CD4-positive, alpha-beta T cell treated with Interleukin-6 for 4 hours (primary cell): ENCODE results near the gene MADCAM1.
A peak's percentile ranks its signal among the peaks of the same experiment; 100 is the strongest.

Experiments used
- DNase-seq: peaks from one replicate; pipeline ENCODE4 v3.0.0-alpha.2; 2020; ENCODE audit warnings: mixed read lengths

The MADCAM1 gene

GRCh38 chr19:488505-489417 lies 7.5 kb upstream of the MADCAM1 start:
- DNase-seq = peak; percentile 96

DNA sequence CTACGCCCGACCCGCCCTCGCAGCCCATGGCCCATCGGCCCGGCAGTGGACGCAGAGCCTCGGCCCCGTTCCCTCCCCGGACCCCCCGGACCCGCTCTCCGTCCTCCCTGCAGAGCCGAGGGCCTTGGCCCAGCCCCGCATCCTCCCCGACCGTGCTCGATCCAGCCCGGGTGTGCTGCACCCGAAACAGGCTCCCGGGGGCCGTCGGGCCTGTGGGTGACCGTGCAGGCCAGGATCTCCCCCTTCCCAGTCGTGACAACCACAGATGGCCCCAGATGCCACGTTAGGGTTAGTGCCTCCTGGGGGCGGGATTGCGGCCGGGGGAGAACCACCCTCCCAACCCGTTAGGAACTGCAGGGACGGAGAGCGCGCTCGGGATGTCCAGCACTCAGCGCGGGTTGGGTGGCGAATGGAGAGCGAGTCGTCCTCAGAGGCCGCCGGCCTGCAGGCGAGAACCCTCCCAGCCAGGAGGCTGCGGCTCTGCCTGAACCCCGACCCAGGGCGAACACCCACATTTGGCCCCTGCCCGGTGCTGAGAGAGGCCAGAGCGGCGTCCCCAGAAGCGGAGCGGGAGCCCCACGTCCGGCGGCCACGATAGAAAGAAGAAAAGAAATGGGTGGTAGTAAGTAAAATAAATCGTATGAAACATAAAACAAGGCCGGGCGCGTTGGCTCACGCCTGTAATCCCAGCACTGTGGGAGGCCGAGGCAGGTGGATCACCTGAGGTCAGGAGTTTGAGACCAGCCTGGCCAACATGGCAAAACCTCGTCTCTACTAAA lies 6.7 kb upstream of the MADCAM1 start:
- no peak for DNase-seq

DNA sequence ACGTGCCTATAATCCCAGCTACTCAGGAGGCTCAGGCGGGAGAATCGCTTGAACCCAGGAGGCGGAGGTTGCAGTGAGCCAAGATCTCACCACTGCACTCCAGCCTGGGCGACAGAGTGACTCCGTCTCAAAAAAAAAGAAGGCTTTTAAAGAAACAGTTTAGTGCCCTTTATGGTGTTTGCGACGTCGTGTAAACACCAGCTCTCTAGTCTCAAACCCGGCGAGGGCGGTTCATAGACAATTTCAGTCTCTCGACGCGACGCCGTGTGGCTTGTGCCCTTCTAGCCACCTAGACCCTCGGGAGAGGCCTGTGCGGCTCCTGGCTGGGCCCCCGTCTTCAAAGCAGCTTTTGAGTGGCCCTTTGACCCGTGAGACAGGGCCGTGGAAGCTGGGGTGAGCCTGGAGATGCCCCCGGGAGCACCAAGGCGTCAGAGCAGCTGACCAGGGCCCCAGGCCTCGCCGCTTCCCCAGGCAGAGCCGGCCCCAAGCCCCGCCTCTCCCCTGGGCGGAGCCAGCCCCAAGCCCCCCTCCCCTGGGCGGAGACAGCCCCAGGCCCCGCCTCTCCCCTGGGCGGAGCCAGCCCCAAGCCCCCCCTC lies 5.0 kb upstream of the MADCAM1 start:
- no peak for DNase-seq

DNA sequence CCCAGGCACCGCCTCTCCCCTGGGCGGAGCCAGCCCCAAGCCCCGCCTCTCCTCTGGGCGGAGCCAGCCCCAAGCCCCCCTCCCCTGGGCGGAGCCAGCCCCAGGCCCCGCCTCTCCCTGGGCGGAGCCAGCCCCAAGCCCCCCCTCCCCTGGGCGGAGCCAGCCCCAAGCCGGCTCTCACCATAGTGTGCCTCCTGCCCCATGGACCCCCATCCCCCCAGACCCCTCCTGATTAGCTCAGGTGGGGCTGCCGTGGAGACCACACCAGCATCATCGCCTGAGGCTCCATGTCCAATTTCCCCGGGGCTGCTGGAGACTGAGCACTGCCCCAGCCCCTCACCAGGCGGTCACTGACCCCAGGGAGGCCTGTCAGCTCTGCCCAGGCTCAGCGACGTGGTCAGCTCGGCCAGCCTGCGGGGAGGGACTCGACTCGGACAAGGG lies 4.2 kb upstream of the MADCAM1 start:
- DNase-seq = no peak

DNA sequence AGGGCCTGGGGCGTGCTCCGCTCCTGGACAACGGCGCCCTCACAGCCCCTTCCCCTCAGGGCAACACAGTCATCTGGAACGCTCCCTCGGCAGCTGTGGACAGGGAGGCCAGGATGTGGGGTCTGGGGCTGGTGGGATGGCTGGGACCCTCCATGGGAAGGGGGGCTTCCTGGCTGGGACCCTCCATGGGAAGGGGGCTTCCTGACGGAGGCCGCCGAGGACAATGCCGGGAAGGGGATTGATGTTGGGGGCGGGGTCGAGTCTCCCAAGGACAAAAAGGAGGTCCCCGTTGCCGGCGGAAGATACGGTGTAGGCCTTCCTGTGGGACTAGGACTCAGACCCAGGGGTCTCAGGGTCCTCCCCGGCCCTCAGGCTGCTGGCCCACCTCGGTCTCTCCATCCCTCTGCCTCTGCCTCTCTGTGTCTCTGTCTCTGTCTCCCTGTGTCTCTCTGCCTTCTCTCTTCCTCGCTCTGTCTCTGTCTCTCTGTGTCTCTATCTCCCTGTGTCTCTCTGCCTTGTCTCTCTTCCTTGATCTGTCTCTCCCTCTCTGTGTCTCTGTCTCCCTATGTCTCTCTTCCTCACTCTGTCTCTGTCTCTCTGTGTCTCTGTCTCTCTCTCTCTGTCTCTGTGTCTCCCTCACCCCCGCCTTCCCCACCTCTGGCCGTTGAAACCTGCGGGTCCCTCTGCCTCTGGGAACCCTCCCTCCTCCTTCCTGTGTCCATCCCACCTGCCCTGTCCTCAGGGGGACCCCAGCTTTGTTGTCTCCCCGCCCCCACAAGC lies 2.7 kb upstream of the MADCAM1 start:
- DNase-seq = no peak

DNA sequence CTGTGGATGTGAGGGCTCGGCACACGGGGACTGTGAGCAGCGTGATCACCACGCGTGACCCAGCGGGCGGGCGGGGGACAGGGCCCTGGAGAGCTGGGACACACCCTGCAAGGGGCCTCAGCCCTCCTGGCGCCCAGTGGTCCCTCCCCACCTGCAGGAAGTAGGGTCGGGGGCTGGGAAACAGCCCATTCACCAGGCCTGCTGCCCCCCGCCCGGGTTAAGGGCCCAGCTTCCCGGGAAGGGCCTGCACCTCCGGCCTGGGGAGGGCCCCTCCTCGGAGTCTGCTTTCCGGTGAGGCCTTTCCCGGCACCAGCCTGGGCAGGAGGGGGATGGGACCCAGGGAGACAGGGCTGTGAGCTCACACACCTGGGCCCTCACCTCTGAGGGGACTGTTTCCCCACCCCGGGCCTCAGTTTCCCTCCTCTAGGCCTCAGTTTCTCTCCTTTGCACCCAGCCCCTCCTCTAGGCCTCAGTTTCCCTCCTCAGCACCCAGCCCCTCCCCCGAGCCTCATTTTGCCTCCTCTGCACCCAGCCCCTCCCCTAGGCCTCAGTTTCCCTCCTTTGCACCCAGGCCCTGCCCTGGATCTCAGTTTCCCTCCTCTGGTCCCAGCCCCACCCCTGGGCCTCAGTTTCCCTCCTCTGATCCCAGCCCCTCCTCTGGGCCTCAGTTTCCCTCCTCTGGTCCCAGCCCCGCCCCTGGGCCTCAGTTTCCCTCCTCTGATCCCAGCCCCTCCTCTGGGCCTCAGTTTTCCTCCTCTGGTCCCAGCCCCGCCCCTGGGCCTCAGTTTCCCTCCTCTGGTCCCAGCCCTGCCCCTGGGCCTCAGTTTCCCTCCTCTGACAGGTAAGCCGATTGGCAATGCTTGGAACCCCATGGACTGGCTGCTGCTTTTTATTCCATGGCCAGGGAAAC lies 1.9 kb upstream of the MADCAM1 start:
- DNase-seq = no peak

DNA sequence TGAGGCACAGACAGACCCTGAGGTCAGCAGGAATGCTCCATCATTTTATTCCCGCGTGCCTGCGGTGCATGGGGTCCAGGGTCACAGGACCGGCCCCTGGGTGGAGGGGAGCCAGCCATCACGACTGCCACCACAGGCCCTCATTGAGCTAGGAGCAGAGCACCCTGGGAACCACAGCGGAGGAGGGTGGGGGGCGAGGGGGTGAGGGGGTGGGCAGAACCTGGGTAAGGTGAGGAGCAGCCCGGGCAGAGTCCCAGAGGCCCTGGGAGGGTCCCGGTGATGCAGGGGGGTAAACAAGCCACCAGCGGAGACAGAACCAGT lies 1.2 kb upstream of the MADCAM1 start:
- no peak for DNase-seq

- DNase-seq = peak; percentile 43
Measured at GRCh38 chr19:495402-496111, 729 bp upstream of the MADCAM1 start.

DNA sequence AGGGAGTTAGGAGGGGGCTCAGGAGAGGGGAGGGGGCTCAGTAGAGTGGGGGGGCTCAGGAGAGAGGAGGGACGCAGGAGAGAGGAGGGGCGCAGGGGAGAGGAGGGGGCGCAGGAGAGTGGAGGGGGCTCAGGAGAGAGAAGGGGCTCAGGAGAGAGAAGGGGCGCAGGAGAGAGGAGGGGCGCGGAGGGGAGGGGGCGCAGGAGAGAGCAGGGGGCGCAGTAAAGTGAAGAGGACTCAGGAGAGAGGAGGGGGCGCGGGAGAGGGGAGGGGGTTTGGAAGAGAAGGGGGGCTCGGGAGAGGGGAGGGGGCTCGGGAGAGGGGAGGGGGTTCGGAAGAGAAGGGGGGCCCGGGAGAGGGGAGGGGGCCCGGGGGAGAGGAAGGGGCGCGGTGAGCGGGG lies 700 bp downstream of the MADCAM1 start:
- DNase-seq = no peak

DNA sequence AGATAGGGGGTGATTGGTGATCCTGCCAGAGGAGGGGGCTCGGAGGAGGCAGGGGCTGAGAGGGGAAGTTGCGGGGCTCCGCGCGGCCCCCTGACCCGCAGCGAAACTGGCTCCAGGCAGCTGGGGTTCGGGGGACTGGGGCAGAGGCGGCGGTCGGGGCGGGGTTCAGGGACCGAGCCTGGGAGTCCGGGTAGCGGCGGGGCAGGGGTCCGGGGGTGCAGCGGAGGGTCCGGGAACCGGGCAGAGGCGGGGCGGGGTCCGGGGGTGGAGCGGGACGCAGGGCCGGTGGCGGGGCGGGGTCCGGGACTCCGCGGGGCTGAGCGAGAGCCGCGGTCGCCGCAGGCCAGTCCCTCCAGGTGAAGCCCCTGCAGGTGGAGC lies 1.2 kb downstream of the MADCAM1 start:
- no peak for DNase-seq

- DNase-seq = no peak
Measured at GRCh38 chr19:497869-498510, 1.7 kb downstream of the MADCAM1 start.

DNA sequence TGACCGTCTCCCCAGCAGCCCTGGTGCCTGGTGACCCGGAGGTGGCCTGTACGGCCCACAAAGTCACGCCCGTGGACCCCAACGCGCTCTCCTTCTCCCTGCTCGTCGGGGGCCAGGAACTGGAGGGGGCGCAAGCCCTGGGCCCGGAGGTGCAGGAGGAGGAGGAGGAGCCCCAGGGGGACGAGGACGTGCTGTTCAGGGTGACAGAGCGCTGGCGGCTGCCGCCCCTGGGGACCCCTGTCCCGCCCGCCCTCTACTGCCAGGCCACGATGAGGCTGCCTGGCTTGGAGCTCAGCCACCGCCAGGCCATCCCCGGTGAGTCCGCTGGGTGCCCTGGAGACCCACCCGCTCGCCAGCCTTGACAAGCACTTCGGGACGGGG lies 2.2 kb downstream of the MADCAM1 start:
- no peak for DNase-seq

- no peak for DNase-seq
Measured at GRCh38 chr19:498977-499623, 2.8 kb downstream of the MADCAM1 start.

DNA sequence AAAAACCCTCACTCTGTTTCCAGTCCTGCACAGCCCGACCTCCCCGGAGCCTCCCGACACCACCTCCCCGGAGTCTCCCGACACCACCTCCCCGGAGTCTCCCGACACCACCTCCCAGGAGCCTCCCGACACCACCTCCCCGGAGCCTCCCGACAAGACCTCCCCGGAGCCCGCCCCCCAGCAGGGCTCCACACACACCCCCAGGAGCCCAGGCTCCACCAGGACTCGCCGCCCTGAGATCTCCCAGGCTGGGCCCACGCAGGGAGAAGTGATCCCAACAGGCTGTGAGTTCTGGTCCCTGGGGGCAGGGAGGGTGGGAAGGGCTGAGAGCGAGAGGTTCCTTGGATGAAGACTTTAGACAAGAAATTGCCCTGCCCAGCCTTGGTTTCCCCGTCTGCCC lies 5.4 kb downstream of the MADCAM1 start:
- no peak for DNase-seq

GRCh38 chr19:504616-505015 lies 8.3 kb downstream of the MADCAM1 start:
- no peak for DNase-seq

DNA sequence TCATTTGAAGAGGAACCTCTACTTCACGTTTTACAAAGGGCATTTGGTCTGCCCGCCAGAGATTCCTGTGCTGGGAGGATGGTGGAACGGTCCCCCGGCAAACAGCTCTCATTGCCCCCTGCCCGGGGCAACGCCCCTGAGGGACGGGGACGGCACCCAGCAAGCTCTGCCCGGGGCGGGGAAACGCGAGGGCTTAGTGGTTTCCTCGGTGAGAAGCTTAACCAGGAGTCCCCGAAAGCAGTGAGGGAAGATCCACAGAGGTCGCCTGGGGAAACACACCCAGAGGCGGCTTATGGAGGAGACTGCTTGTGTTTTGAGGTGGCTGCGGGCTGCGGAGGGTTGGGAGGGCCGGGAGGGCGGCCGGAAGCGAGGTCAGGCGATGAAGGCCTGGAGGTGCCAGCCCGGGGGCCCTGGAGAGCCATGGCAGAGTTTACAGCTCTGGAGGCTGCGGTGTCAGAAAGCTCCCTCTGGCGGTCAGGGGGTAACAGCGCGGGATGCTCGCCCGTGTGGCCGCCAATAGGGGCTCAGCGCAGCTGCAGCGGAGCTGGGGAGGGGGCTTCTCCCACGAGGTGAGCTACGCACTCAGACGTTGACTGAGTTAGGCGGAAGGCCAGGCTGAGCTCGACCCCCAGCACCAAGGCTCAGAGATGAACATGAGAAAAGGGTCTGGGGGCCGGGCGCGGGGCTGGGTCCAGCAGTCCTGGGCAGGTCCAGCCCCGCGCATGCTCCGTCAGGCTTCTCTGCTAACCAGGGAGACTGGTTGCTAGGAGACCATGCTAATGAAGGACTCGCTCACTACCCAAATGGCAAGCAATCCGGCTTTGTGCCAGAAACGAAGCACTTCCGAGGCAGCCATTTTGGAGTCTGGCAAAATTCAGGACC lies 10.4 kb downstream of the MADCAM1 start:
- DNase-seq = peak; percentile 95

DNA sequence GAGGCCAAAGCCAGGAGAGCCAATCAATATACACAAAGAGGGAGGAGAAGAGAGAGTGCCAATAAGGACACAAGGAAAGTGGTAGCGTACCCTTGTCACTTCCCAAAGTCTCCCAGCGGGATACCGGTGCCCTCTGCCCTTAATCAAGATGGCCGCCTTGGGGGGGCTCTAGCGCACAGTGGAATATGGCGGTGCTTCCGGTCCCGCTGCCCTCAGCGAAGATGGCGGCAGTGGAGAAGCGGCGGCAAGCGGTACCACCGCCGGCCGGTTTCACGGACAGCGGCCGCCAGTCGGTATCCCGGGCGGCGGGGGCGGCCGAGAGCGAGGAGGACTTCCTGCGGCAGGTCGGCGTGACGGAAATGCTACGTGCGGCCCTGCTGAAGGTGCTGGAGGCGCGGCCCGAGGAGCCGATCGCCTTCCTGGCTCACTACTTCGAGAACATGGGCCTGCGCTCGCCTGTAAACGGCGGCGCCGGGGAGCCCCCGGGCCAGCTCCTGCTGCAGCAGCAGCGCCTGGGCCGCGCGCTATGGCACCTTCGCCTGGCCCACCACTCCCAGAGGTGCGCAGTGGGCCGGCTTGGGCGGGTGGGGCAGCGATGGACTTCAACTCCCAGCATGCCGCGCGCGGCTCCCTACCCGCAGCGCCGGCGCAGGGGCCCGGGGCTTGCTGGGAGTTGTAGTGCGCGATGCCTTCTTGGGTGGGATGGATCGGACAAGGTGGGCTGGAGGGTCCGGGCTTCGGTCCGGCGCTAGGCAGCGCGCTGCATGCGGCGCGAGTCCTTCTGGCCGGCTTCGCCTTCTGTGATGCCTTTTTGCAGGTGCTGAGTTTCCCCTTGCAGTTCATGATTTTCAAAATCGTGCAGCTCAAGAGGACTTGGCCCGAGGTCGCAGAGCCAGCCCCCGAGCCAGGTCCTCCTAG lies 11.3 kb downstream of the MADCAM1 start, which contains the start of gene TPGS1:
Gene TPGS1 (plus strand): TSS at position 212 of the 918 bp plus-strand sequence. CDS start 10 bp downstream, at position 222.
- peak; percentile 89 for DNase-seq
